ENCODE results near the gene GPD1.

The GPD1 gene

DNA sequence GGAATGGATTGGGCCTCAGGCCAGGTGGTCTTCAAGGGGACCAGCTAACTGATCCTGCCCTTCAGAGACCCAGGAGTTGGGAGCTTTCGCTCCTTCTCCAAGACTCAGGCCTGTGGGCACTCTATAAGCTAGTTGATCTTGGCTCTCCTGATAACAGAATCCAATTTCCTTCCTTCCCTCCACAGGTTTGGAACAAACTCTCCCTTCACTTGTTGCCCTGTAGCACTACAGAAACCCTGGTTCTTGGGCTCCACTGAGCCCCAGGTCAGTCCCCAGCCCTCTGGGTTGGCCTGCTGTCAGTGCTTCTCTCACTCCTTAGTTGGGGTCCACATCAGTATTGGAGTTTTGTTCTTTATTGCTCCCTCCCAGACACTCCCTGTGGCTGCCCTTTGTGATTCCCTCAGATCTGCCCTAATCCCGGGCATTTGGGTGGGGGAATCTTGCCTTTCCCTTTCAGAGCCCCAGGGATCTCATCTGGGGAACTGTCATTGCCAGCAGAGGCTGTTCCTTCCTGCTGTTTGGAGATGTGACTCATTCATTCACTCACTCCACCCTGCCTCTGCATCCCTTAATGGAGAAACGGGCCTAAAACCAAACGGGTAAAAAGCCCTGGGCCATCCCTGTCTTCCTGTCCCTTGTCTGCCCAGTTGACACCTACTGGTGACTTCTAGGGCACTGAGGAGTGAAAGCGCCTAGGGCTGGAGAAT, 4.4 kb upstream of the GPD1 start:
- DNase-seq: no peak

DNA sequence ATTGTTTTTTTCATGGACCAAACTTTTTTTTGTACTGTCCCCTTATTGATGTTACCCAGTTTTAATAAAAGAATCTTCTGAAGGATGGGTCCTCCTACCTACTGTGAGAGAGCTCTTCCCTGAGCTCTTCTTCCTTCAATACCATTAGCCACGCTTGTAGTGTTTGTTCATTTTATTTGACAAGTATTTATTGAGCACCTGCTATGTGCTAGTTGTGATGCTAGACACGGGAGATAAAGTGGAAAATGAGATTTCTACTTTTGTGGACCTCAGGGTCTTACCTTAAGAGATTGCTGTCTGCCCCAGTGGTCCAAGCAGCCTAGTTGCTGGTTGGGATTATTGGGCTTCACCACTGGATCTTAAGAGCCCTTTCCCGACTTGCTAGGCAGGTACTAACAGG, 3.2 kb upstream of the GPD1 start:
- no peak for DNase-seq

DNA sequence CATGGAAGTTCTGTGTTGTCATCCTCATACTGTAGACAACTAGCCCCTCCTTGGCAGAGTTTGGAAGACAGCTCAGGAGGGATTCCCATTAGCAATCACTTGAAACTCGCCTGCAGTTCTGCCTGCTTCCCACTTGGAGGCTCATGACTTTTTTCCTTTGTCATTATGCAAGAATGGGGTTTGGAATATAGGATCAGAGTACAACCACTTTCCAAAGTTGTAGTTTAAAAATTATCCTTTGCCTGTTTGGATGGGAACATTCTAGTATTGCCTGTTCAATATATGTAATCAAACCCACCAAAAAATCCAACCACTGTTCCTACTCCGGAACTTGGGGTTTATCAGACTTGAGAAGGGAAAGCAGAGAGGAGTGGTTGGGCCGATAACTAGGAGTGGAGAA, 2.1 kb upstream of the GPD1 start:
- no peak for DNase-seq

DNA sequence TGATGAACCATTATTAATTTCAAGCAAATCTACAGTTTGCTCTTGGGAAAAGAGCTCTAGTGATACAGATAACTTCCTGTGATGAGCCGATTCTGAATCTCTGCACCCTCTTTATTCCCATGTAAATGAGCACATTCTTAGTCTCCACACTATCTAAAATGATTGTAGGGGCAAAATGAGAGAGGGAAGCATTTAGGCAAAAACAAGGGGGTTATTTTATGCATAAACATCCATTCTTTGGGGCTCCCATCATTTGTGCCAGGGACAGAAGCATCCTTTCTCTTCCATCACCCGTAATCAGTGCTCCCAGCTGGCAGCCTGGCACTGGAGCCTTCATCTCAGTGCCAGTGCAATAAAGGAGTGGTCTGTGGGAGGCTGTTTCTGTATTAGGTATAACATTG, 1.7 kb upstream of the GPD1 start:
- DNase-seq: no peak

DNA sequence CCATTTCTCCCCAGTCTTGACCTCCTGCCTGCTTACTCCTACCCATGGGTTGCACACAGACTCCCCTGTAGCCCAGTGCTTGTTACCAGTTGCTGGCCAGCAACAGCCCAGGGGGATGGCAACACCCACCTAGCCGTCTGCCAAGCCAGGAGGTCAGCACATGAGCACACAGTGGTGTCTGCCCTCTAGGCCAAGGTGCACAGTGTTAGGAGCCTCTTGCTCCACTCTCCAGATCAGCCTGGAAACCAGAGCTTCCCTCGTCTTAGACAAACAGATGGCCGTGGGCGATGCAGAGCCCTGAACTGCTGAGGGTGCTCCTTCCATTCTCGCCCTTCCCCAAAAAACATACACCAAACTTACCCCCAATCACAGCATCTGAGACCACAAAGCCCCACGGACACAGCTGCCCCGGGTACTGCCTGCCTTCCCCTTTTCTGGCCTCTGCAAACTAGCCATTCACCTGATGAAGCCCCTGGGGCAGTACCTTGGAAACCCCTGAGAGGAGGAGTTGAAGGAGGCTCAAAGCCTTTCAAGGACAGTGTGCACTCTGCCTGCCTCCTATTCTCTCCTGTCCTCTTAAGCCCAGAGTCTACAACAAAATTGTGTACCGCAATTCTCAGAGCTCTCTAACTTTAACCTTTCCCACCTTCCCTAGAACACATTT, 1.0 kb upstream of the GPD1 start:
- no peak for DNase-seq

- no peak for DNase-seq
These were observed 457 bp upstream of the GPD1 start for GRCh38 chr12:50103351-50103750.

DNA sequence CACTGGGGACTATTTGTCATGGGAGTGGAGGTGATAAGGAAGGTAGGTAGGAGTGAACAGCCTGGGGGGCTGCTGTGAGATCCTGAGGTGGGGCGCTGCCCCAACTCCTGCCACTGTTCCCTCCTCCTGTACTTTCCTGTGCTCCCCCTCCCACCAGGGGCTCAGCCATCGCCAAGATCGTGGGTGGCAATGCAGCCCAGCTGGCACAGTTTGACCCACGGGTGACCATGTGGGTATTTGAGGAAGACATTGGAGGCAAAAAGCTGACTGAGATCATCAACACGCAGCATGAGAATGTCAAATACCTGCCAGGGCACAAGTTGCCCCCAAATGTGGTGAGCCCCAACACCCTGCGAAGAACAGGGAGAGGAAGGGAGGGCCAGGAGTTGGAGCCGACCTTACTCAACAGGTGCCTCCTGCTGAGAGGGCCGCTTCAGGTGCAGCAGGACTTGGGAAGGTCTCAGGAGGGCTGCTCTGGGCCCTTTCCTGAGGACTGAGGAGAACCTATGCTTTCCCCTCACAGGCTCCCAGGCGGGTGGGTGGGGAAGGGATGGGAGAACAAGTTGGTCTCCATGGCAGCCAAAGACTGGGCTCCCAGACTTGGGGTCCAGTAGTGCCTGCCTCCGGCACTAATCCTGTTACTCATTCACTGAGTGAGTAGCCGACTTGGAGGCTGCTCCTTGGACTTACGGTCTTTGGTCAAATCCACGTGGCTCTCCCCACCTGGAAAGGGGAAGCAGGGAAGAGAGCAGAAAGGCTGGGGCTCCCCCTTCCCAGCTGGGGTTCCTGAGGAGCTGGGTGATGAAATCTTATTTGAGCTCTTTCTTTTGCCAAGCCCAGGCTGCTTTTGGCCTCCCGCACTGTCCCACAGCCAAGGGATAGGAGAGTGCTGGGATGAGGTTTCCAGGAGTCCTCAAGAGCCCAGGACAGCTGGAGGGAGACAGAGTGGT, 884 bp downstream of the GPD1 start:
- DNase-seq: no peak

- DNase-seq: no peak
These were observed 2.2 kb downstream of the GPD1 start for GRCh38 chr12:50105913-50106450.

GRCh38 chr12:50106907-50107306, 3.1 kb downstream of the GPD1 start:
- DNase-seq: no peak

- DNase-seq: peak; percentile 24
These were observed 3.8 kb downstream of the GPD1 start for GRCh38 chr12:50107416-50108268.

- DNase-seq: no peak
These were observed 5.5 kb downstream of the GPD1 start for GRCh38 chr12:50109319-50109718.

DNA sequence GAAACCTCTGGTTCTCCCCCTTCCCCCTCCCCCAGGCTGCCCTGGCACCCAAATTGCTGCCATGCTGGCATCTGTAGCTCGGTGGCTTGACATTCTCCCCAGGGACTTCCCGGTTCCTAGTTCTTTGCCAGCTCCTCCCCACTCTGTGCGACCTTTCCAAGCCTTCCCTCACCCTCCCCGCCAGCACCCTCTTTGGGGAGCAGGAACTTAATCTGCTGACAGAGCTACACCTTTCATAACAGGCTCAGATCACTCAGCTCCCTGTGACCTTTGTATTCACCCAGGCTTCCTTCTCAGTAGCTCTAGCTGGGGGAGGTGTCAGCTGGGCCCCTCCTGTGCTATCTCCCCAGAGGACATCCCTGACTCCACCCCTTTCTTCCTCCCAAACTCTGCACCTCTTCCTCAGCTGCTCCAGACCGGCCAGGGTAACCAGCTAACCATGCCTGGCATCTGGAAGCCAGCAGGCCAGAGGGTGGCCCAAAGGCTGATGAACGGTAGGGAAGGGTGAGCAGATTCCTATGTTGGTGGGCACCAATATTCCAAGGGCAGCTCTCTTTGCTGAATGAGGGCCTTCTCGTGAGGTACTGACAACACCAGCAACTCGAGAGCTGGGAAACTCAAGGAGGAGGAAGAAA, 6.4 kb downstream of the GPD1 start:
- no peak for DNase-seq

- DNase-seq: peak; percentile 75
These were observed 7.0 kb downstream of the GPD1 start for GRCh38 chr12:50110762-50111351.

GRCh38 chr12:50111395-50111692, 7.5 kb downstream of the GPD1 start:
- DNase-seq: no peak

DNA sequence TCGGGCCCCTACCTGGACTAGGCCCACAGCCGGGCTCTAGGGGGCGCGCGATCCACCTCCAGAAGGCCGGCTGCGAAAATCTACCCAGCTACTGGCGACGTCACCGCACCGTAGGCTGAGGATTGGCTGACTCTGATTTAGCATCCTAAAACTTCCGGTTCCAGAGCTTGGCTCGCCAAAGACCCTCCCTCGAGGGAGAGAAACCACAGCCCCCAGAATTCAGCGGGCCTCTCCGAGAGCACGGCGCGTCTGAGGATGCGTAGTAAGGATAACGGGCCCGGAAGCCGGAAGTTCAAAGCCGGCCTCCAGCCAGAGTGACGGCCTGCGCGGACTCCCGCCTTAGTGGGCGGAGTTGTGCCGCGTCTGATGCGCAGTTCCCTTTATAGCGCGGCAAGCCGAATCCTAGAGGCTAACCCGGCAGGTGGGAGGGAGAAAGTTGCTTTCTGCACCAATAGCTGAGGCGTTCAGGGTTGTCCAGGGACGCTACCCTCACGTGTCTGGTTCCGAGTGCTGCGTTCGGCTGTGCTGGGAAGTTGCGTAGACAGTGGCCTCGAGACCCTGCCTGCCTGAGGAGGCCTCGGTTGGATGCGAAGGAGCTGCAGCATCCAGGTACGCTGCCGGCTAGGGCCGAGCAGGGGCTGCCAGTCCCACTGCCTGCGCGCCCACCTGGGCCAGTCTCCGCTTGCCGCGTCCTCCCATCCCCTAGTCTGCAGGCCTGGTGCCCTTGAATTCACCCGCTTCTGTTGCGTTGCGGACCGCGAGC, 8.1 kb downstream of the GPD1 start, which contains the start of gene COX14:
Gene COX14, plus strand, starts transcription at position 544 of the 763 bp plus-strand sequence. CDS start 7,808 bp downstream, outside the sequence.
- peak; percentile 93 for DNase-seq

DNA sequence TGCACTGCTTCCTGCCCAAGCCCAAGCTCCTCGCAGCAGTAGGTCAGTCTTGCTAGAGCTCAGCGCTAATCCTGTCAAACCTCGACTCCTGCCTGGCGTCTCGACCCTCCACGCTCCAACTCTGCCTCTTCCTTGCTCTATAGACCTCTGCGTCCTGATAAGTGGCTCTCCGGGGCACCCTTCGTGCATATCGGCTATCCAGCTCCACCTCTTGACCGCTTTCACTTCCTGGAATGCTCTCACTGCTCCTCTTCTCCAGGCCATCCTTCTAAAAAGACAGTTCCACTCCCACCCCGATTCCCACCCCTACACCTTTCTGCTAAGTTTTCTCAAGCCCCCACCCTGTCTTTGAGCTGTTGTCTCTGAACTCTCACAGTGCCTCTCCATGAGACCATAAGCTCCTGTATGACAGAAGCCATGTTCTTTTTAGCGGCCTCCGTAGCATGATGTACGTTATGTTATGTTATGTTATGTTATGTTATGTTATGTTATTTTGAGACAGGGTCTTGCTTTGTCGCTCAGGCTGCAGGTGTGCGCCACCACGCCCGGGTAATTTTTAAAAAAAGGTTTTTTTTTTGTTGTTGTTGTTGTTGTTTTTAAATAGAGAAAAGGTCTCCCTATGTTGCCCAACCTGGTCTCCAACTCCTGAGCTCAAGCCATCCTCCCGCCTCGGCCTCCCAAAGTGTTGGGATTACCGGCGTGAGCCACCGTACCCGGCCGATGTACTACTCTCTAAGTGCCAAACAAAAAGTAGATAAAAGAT, 8.8 kb downstream of the GPD1 start:
- no peak for DNase-seq

GRCh38 chr12:50117057-50117622, 13.3 kb downstream of the GPD1 start:
- DNase-seq: no peak

- no peak for DNase-seq
These were observed 15.6 kb downstream of the GPD1 start for GRCh38 chr12:50119387-50119786.

GRCh38 chr12:50120521-50120920, 16.7 kb downstream of the GPD1 start:
- DNase-seq: no peak
